Right lobe of liver (tissue), 4 donors: ENCODE results near the gene SLC23A3.

Experiments used
- POLR2A ChIP-seq: fragments of 450-650 bp; IDR thresholded peaks from one replicate; pipeline ENCODE4 v1.6.1; 2017; ENCODE audit warnings: antibody characterized with exemption, mild to moderate bottlenecking
- TF ChIP-seq, protein P1 (sequence below), 4 donors: fragments of 200-600 bp in 3 of 4; fragments of 450-650 bp in 1 of 4; IDR thresholded peaks; one replicate each; pipeline versions ENCODE4 v1.5.1 to v1.8.0; 2016 to 2022; ENCODE audit warnings: antibody characterized with exemption in 4 of 4, mild to moderate bottlenecking in 2 of 4
- donor health status: DM: no; HTN: no; CAD: no.
- donor health status: DM: no; HTN: no; CAD: no.
- donor health status: DM: no; HTN: yes; CAD: no.

- TF ChIP-seq, protein P1, sequence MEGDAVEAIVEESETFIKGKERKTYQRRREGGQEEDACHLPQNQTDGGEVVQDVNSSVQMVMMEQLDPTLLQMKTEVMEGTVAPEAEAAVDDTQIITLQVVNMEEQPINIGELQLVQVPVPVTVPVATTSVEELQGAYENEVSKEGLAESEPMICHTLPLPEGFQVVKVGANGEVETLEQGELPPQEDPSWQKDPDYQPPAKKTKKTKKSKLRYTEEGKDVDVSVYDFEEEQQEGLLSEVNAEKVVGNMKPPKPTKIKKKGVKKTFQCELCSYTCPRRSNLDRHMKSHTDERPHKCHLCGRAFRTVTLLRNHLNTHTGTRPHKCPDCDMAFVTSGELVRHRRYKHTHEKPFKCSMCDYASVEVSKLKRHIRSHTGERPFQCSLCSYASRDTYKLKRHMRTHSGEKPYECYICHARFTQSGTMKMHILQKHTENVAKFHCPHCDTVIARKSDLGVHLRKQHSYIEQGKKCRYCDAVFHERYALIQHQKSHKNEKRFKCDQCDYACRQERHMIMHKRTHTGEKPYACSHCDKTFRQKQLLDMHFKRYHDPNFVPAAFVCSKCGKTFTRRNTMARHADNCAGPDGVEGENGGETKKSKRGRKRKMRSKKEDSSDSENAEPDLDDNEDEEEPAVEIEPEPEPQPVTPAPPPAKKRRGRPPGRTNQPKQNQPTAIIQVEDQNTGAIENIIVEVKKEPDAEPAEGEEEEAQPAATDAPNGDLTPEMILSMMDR (IDR thresholded peaks at IDR 0.05) = no peak
- TF ChIP-seq POLR2A = no peak
Observed at GRCh38 chr2:219172231-219173154, 2.7 kb upstream of the SLC23A3 start.
